ENCODE measurements around the gene MAPK10. TPM values are rescaled to one million over a fixed set of nuclear protein-coding genes. Genes with fewer than 3 reads are reported as not detected.

Gene MAPK10
- polyA plus RNA-seq, 2 of the 4 experiments (the other 2 are of a cell fraction) = 1.4 to 3.4 TPM

GRCh38 chr4:86032476-86033022 is 327.3 kb downstream of the MAPK10 start:
- CTCF ChIA-PET = interaction anchor here (0.6 to 2.0 kb wide), 5 partner anchors 11 to 236 kb away, joined by 3 to 8 read pairs (median 5); no protein-coding TSS in a partner anchor
- Histone ChIP-seq H3K4me3 (no peak overlapping the region), H3K9me3 (no peaks in the 10 kb centered on the region), H3K27ac (no peak overlapping the region), H3K4me1 (no peaks in the 10 kb centered on the region), H3K4me2 (no peak overlapping the region)
- ATAC-seq (no peak), FAIRE-seq (no peak), DNase-seq (ENCODE audit: low read depth in 1 of 2, low spot score in 1 of 2) (no peak)
- TF ChIP-seq MAFK (IDR thresholded peaks at IDR 0.05; ENCODE audit: partially characterized antibody) = no peak
- TF ChIP-seq PBX3 (IDR thresholded peaks at IDR 0.05) = no peak
- TF ChIP-seq ELK1 (IDR thresholded peaks at IDR 0.05; ENCODE audit: low read depth, low read length) = no peak
- no peak for TF ChIP-seq GATA3 (IDR thresholded peaks at IDR 0.05; ENCODE audit: borderline replicate concordance)
- 59% methylated on average over 4 of the region's 4 CpGs for WGBS (ENCODE audit: missing lambda C conversion rate)
- POLR2A ChIA-PET = no interaction called here

GRCh38 chr4:86031927-86032326 is 327.9 kb downstream of the MAPK10 start:
- 57% methylated on average over 3 of the region's 3 CpGs for WGBS (ENCODE audit: missing lambda C conversion rate)
- DNase-seq (ENCODE audit: low read depth in 1 of 2, low spot score in 1 of 2) (no peak), ATAC-seq (no peak), FAIRE-seq (no peak)
- no peak overlapping the region for H3K27ac ChIP-seq
- TF ChIP-seq TP53 (CRISPR knock-in tag; IDR thresholded peaks at IDR 0.05) = no peak
- no peak for TF ChIP-seq JUNB (IDR thresholded peaks at IDR 0.05)
- no peak for TF ChIP-seq HOXA7 (CRISPR knock-in tag; IDR thresholded peaks at IDR 0.05)
- TF ChIP-seq CBX8 (IDR thresholded peaks at IDR 0.05) = no peak
- TF ChIP-seq HMGXB4 (CRISPR knock-in tag; IDR thresholded peaks at IDR 0.05; ENCODE audit: borderline replicate concordance) = no peak
- TF ChIP-seq HES2 (IDR thresholded peaks at IDR 0.05) = no peak
- no peak for TF ChIP-seq MAFK (IDR thresholded peaks at IDR 0.05; ENCODE audit: partially characterized antibody)
- no peak for TF ChIP-seq ESRRA (IDR thresholded peaks at IDR 0.05; ENCODE audit: borderline replicate concordance, low read length)
- no peak for TF ChIP-seq POLR2AphosphoS2 (conservative IDR thresholded peaks at IDR 0.05; ENCODE audit: low read length)
- no peak for TF ChIP-seq MAX (IDR thresholded peaks at IDR 0.05)
- no peak for TF ChIP-seq RNF2 (IDR thresholded peaks at IDR 0.05; ENCODE audit: borderline replicate concordance, low read depth)
- TF ChIP-seq CTCF (IDR thresholded peaks at IDR 0.05) = no peak
- TF ChIP-seq BHLHE40 (IDR thresholded peaks at IDR 0.05; ENCODE audit: low read depth, low read length) = no peak
- TF ChIP-seq JUN (IDR thresholded peaks at IDR 0.05) = no peak
- no peak for TF ChIP-seq RARB (CRISPR knock-in tag; IDR thresholded peaks at IDR 0.05)
- no peak for TF ChIP-seq ATOH8 (CRISPR knock-in tag; IDR thresholded peaks at IDR 0.05; ENCODE audit: low read depth)
- TF ChIP-seq ZNF302 (CRISPR knock-in tag; IDR thresholded peaks at IDR 0.05) = no peak
- TF ChIP-seq PHF8 (IDR thresholded peaks at IDR 0.05; ENCODE audit: borderline replicate concordance, low read depth) = no peak
- no peak for TF ChIP-seq ZSCAN20 (CRISPR knock-in tag; IDR thresholded peaks at IDR 0.05)
- TF ChIP-seq BCL3 (IDR thresholded peaks at IDR 0.05) = no peak
- no peaks in the 10 kb centered on the region for H3K4me1 ChIP-seq
- H3K4me2 ChIP-seq = no peak overlapping the region
- POLR2A ChIA-PET = no interaction called here
- CTCF ChIA-PET = interaction anchor here (0.9 to 2.0 kb wide), 4 partner anchors 11 to 235 kb away, joined by 3 to 8 read pairs (median 6); no protein-coding TSS in a partner anchor
- H3K4me3 ChIP-seq = no peak overlapping the region
- no peaks in the 10 kb centered on the region for H3K9me3 ChIP-seq
